Gastroesophageal sphincter (tissue), 4 donors: ENCODE results near the gene LDLRAP1. TPM values are rescaled to one million over a fixed set of nuclear protein-coding genes. Genes with fewer than 3 reads are reported as not detected.

Source experiments
- ATAC-seq: fragments of 150-250 bp; one replicate; pipeline ENCODE4 v1.9.1; 2016; ENCODE audit warnings: mild to moderate bottlenecking, moderate library complexity
- H3K27ac ChIP-seq, 4 donors: fragments of 200-600 bp; sonication (generic) in 3 of 4; 1 replicate in 3 of 4; 2 replicates in 1 of 4; pipeline ENCODE4 v1.5.1; 2016 to 2019
- H3K27me3 ChIP-seq: fragments of 200-600 bp; sonication (generic); one replicate; pipeline ENCODE4 v1.5.1; 2019
- H3K36me3 ChIP-seq, 2 donors: fragments of 200-600 bp; sonication (generic); one replicate each; pipeline ENCODE4 v1.5.1; 2019; ENCODE audit warnings: control low read depth in 1 of 2
- H3K4me1 ChIP-seq, 3 donors: fragments of 200-600 bp; sonication (generic); 1 replicate in 2 of 3; 2 replicates in 1 of 3; pipeline ENCODE4 v1.5.1; 2016 to 2019; ENCODE audit warnings: control low read depth in 2 of 3
- H3K4me3 ChIP-seq, 2 donors: fragments of 200-600 bp; sonication (generic); one replicate each; pipeline ENCODE4 v1.5.1; 2019; ENCODE audit warnings: mild to moderate bottlenecking in 1 of 2, moderate library complexity in 1 of 2
- H3K9me3 ChIP-seq, 3 donors: fragments of 200-600 bp; sonication (generic); one replicate each; pipeline ENCODE4 v1.5.1; 2017 to 2019; ENCODE audit warnings: control low read depth in 2 of 3
- EP300 ChIP-seq: sonication (generic); formaldehyde crosslinking; IDR thresholded peaks from one replicate; pipeline ENCODE4 v1.6.1; 2017; ENCODE audit warnings: antibody characterized with exemption, mild to moderate bottlenecking
- POLR2A ChIP-seq, 2 donors: fragments of 450-650 bp; IDR thresholded peaks; one replicate each; pipeline ENCODE4 v1.6.1; 2017; ENCODE audit warnings: antibody characterized with exemption in 2 of 2, mild to moderate bottlenecking in 2 of 2, moderate library complexity in 1 of 2
- POLR2AphosphoS5 ChIP-seq: sonication (generic); formaldehyde crosslinking; IDR thresholded peaks from one replicate; pipeline ENCODE4 v1.6.1; 2017; ENCODE audit warnings: antibody characterized with exemption
- WGBS, 2 donors: methylation state at CpG; one replicate each; pipeline ENCODE4 v1.1.5; 2018; ENCODE audit warnings: low coverage in 1 of 2; 5-methylcytosine and 5-hydroxymethylcytosine counted together
- total RNA-seq, 4 donors: library from RNA; depleted of rRNA; stranded (reverse); fragments of >200 nt; gene quantifications; one replicate each; pipeline ENCODE4 v1.1.0, GENCODE V29; 2016
- TF ChIP-seq, protein P1 (sequence below), 4 experiments: fragments of 200-600 bp in 2 of 4; fragments of 450-650 bp in 2 of 4; sonication (generic) in 1 of 4; IDR thresholded peaks; one replicate each; pipeline ENCODE4 v1.5.1; 2017 to 2019; ENCODE audit warnings: antibody characterized with exemption in 4 of 4, mild to moderate bottlenecking in 2 of 4, moderate library complexity in 2 of 4

Gene LDLRAP1
- total RNA-seq, 4 donors from 2014 or later: 13.6 to 21.3 (median 17.2) TPM

DNA sequence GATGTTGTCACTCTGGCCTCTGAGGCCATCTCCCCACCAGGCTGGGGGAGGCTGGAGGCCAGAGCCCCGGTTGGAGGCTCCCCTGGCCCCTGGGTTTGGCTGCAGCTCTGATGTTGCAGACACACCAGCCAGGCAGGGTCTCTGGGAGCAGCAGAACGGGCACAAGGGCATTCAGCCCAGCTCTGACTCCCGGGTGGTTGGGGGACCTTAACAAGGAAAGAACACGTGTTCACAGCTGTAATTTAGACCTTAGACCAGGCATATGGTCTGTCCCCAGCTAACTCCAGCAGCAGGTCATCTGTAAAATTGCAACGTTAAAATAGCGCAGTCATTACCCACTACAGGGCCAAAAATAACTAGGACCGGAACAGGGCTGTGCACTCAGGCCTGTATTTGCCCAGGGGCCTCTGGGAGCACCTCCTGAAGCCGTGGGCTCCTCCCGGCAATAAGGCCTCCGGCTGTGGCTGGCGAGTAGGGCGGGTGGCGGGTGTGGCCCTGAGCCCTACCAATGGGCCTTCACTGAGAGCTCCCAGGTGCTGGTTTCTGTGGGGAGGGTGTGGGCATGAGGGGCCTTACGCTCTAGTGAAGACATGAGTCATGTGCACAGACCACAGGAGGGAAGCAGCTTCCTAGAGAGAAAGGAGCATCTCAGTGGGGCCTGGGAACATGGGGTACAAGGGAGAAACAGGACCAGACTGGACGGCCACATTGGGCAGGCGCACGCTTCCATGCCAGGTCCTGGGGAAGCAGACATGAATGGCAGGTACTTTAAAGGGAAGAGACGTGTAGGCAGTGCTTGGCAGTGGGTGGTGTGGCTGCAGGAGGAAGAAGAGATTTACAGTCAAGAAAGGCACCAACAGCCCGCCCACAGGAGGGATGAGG, 6.1 kb downstream of the LDLRAP1 start:
- Histone ChIP-seq H3K27ac (peak overlapping the region in 3 of 4 donors; percentile 14 to 53 (median 30)), H3K4me3 (no peak overlapping the region), H3K27me3 (no peaks in the 10 kb centered on the region), H3K36me3 (peaks cover 0 to under 1% of the 10 kb centered on the region in 2 donors), H3K9me3 (no peaks in the 10 kb centered on the region), H3K4me1 (peaks cover 0 to 89% (median 30%) of the 10 kb centered on the region in 3 donors)
- ATAC-seq: peak; percentile 35
- TF ChIP-seq POLR2A (IDR thresholded peaks at IDR 0.05) (no peak), POLR2AphosphoS5 (no peak), EP300 (no peak)
- TF ChIP-seq, protein P1, sequence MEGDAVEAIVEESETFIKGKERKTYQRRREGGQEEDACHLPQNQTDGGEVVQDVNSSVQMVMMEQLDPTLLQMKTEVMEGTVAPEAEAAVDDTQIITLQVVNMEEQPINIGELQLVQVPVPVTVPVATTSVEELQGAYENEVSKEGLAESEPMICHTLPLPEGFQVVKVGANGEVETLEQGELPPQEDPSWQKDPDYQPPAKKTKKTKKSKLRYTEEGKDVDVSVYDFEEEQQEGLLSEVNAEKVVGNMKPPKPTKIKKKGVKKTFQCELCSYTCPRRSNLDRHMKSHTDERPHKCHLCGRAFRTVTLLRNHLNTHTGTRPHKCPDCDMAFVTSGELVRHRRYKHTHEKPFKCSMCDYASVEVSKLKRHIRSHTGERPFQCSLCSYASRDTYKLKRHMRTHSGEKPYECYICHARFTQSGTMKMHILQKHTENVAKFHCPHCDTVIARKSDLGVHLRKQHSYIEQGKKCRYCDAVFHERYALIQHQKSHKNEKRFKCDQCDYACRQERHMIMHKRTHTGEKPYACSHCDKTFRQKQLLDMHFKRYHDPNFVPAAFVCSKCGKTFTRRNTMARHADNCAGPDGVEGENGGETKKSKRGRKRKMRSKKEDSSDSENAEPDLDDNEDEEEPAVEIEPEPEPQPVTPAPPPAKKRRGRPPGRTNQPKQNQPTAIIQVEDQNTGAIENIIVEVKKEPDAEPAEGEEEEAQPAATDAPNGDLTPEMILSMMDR (IDR thresholded peaks at IDR 0.05): no peak
- WGBS, 2 donors: 67 to 80% methylated on average over 1 to 8 of the region's 19 CpGs

DNA sequence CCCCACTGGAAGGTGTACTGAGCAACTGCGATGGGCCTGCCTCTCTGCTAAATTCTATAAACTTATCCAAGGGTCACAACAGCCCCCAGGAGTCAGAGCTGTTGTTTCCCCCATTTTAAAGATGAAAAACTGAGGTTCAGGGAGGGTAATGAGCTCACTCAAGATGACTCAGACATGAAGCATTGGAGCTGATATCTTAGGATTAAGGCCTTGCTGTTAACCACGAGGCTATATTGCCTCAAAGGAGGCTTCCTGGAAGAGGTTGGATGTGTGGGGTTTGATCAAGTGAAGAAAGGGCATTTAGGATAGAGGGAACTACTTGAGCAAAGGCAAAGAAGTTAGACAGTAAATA, 6.7 kb downstream of the LDLRAP1 start:
- H3K4me3 ChIP-seq: no peak overlapping the region
- ATAC-seq: no peak
- H3K27me3 ChIP-seq: no peaks in the 10 kb centered on the region
- peak overlapping the region in 3 of 4 donors; percentile 14 to 53 (median 21) for H3K27ac ChIP-seq
- peaks cover 0 to 89% (median 24%) of the 10 kb centered on the region in 3 donors for H3K4me1 ChIP-seq
- WGBS, 2 donors: 38 to 57% methylated on average over 1 of the region's 2 CpGs
- TF ChIP-seq EP300: no peak
- no peak for TF ChIP-seq POLR2AphosphoS5
- no peak for TF ChIP-seq POLR2A (IDR thresholded peaks at IDR 0.05)
- TF ChIP-seq, protein P1 (IDR thresholded peaks at IDR 0.05): no peak
- H3K9me3 ChIP-seq: no peaks in the 10 kb centered on the region
- peaks cover 0 to 7% of the 10 kb centered on the region in 2 donors for H3K36me3 ChIP-seq

DNA sequence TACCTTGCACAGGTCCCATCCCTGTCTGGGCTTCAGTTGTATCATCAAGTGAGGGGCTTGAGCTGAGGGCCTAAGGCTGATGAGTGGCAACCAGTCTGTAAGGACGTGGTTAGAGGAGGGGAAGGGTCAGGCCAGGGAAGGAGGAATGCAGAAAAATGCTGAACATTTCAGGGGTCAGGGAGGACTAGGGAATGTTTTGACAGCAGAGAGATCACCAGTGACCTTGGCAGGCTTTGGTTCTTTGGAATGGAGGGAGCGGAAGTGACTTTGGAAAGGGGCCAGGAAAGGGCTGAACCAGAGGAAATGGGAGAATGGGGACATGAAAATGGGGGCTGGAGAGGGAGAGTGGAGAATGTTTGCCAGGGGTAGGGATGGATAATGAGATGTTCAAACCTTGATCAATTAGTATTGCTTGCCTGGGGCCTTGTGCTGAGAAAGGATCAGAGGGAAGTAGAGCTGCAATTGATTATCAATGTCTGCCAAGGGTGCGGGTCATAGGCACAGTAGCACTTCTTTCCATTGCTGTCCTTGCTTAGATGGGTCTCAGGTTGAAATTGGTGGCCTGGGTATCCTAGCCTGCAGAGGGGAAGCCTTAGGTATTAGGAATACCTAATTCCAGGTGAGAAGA, 7.4 kb downstream of the LDLRAP1 start:
- TF ChIP-seq, protein P1 (IDR thresholded peaks at IDR 0.05): no peak
- TF ChIP-seq EP300 (no peak), POLR2A (IDR thresholded peaks at IDR 0.05) (no peak), POLR2AphosphoS5 (no peak)
- Histone ChIP-seq H3K27ac (peak overlapping the region in 1 of 4 donors; percentile 21), H3K36me3 (peaks cover 0 to 11% of the 10 kb centered on the region in 2 donors), H3K9me3 (no peaks in the 10 kb centered on the region), H3K4me3 (no peak overlapping the region), H3K27me3 (no peaks in the 10 kb centered on the region), H3K4me1 (peaks cover 0 to 87% (median 21%) of the 10 kb centered on the region in 3 donors)
- ATAC-seq: no peak
- WGBS, 2 donors: 64 to 73% methylated on average over 3 of the region's 3 CpGs

DNA sequence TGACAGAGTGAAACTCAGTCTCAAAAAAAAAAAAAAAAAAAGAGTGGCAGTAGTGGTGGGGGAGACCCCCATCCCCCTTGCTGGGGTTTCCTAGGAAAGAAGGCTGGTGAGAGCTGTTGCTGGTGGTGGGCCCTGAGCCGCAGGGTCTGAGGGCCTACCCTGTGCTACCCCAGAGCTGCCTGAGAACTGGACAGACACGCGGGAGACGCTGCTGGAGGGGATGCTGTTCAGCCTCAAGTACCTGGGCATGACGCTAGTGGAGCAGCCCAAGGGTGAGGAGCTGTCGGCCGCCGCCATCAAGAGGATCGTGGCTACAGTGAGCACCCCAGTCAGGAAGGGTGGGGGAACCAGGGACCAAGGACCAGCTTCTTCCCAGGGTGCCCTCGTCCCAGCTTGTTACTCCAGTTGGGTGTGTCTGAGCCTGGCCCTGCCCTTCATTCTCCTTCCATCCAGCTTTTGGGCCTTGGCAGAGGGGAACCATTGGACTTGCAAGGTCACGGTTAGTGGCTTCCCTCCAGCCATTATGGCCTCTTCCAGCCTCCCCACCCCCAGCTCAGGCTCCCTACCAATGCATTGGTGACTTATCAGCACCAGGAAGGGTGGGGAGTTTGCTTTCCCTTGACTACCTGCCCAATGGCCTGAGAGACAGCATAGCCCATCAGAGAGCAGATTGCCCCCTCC, 10.5 kb downstream of the LDLRAP1 start:
- H3K9me3 ChIP-seq: no peaks in the 10 kb centered on the region
- no peak for ATAC-seq
- peaks cover 0 to 80% (median 31%) of the 10 kb centered on the region in 3 donors for H3K4me1 ChIP-seq
- no peak for TF ChIP-seq EP300
- TF ChIP-seq, protein P1 (IDR thresholded peaks at IDR 0.05): no peak
- TF ChIP-seq POLR2A (IDR thresholded peaks at IDR 0.05): no peak
- no peak for TF ChIP-seq POLR2AphosphoS5
- peaks cover 0 to 28% of the 10 kb centered on the region in 2 donors for H3K36me3 ChIP-seq
- no peak overlapping the region for H3K4me3 ChIP-seq
- H3K27ac ChIP-seq: no peak overlapping the region
- H3K27me3 ChIP-seq: no peaks in the 10 kb centered on the region
- 80 to 88% methylated on average over 1 to 7 of the region's 11 CpGs for WGBS, 2 donors
